ENCODE data around the gene GFPT2.

GFPT2 gene

DNA sequence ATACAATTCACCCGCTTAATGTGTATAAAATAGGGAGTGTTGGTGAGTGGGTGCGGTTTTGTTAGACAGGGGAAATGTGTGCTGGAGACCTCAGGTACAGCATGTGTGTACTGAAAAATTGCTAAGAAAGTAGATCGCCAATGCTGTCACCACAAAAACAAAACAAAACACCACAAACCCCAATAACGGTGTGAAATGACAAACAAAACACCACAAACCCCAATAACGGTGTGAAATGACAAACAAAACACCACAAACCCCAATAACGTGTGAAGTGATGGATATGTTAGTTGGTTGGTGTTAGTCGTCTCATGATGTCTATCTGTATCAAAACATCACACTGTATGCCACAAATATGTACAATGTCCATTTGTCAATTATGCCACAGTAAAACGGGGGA, 14.2 kb upstream of the GFPT2 start:
- H3K27ac ChIP-seq = no peak overlapping the region
- no peaks in the 10 kb centered on the region for H4K20me1 ChIP-seq (ENCODE audit: insufficient read depth)
- H3K9ac ChIP-seq = no peak overlapping the region
- H3K79me2 ChIP-seq (ENCODE audit: insufficient read depth, low read depth) = no peaks in the 10 kb centered on the region
- H2AFZ ChIP-seq (ENCODE audit: low read depth) = no peak overlapping the region
- no peaks in the 10 kb centered on the region for H3K27me3 ChIP-seq (ENCODE audit: insufficient read depth, low read depth)
- H3K36me3 ChIP-seq (ENCODE audit: insufficient read depth) = no peaks in the 10 kb centered on the region
- H3K4me2 ChIP-seq = no peak overlapping the region
- no peaks in the 10 kb centered on the region for H3K4me1 ChIP-seq (ENCODE audit: low read depth, poor library complexity, severe bottlenecking)
- no peak for TF ChIP-seq CTCF (conservative IDR thresholded peaks at IDR 0.05; ENCODE audit: low read depth, low read length)
- H3K4me3 ChIP-seq (IDR thresholded peaks at IDR 0.05; ENCODE audit: insufficient read depth, low read depth, low read length) = no peak overlapping the region

GRCh38 chr5:180366326-180366725, 13.2 kb upstream of the GFPT2 start:
- no peak for TF ChIP-seq CTCF (conservative IDR thresholded peaks at IDR 0.05; ENCODE audit: low read depth, low read length)
- H2AFZ ChIP-seq (ENCODE audit: low read depth) = no peak overlapping the region
- H3K27ac ChIP-seq = no peak overlapping the region
- no peaks in the 10 kb centered on the region for H3K79me2 ChIP-seq (ENCODE audit: insufficient read depth, low read depth)
- H3K27me3 ChIP-seq (ENCODE audit: insufficient read depth, low read depth) = no peaks in the 10 kb centered on the region
- H3K36me3 ChIP-seq (ENCODE audit: insufficient read depth) = no peaks in the 10 kb centered on the region
- H3K9ac ChIP-seq = no peak overlapping the region
- H3K4me2 ChIP-seq = no peak overlapping the region
- no peaks in the 10 kb centered on the region for H4K20me1 ChIP-seq (ENCODE audit: insufficient read depth)
- H3K4me1 ChIP-seq (ENCODE audit: low read depth, poor library complexity, severe bottlenecking) = no peaks in the 10 kb centered on the region
- H3K4me3 ChIP-seq (IDR thresholded peaks at IDR 0.05; ENCODE audit: insufficient read depth, low read depth, low read length) = no peak overlapping the region

GRCh38 chr5:180365829-180366228, 12.7 kb upstream of the GFPT2 start:
- Histone ChIP-seq H3K27me3 (ENCODE audit: insufficient read depth, low read depth) (no peaks in the 10 kb centered on the region), H3K36me3 (ENCODE audit: insufficient read depth) (no peaks in the 10 kb centered on the region), H4K20me1 (ENCODE audit: insufficient read depth) (no peaks in the 10 kb centered on the region), H3K27ac (no peak overlapping the region), H3K79me2 (ENCODE audit: insufficient read depth, low read depth) (no peaks in the 10 kb centered on the region), H3K4me3 (IDR thresholded peaks at IDR 0.05; ENCODE audit: insufficient read depth, low read depth, low read length) (no peak overlapping the region), H2AFZ (ENCODE audit: low read depth) (no peak overlapping the region), H3K4me2 (no peak overlapping the region), H3K9ac (no peak overlapping the region), H3K4me1 (ENCODE audit: low read depth, poor library complexity, severe bottlenecking) (no peaks in the 10 kb centered on the region)
- no peak for TF ChIP-seq CTCF (conservative IDR thresholded peaks at IDR 0.05; ENCODE audit: low read depth, low read length)

GRCh38 chr5:180364306-180364856, 11.2 kb upstream of the GFPT2 start:
- no peak overlapping the region for H3K27ac ChIP-seq
- no peak overlapping the region for H3K4me3 ChIP-seq (IDR thresholded peaks at IDR 0.05; ENCODE audit: insufficient read depth, low read depth, low read length)
- no peaks in the 10 kb centered on the region for H4K20me1 ChIP-seq (ENCODE audit: insufficient read depth)
- no peaks in the 10 kb centered on the region for H3K79me2 ChIP-seq (ENCODE audit: insufficient read depth, low read depth)
- no peak overlapping the region for H3K9ac ChIP-seq
- TF ChIP-seq CTCF (conservative IDR thresholded peaks at IDR 0.05; ENCODE audit: low read depth, low read length) = no peak
- H3K4me1 ChIP-seq (ENCODE audit: low read depth, poor library complexity, severe bottlenecking) = no peaks in the 10 kb centered on the region
- no peak overlapping the region for H3K4me2 ChIP-seq
- no peak overlapping the region for H2AFZ ChIP-seq (ENCODE audit: low read depth)
- H3K27me3 ChIP-seq (ENCODE audit: insufficient read depth, low read depth) = no peaks in the 10 kb centered on the region
- no peaks in the 10 kb centered on the region for H3K36me3 ChIP-seq (ENCODE audit: insufficient read depth)

Data from KMS-11 (cell line).